Natural killer cell treated with Interleukin-12 subunit alpha and Interleukin-12 subunit beta and Interleukin-15 and Interleukin-18, amount 100 ng/mL, for 72 hours (primary cell): ENCODE data around the gene GPD2. TPM values are rescaled to one million over a fixed set of nuclear protein-coding genes. Genes with fewer than 3 reads are reported as not detected.
A peak's percentile ranks its signal among the peaks of the same experiment; 100 is the strongest.

Experiments
- ATAC-seq, 2 donors: fragments of 150-1000 bp; cut with Tn5 transposase in 1 of 2; sonication (Bioruptor Pico), chemical (Tn5 transposase) in 1 of 2; 2 replicates each; pipeline ENCODE4 v1.10.0; 2021
- DNase-seq: peaks from one replicate; pipeline ENCODE4 v3.0.0; 2022; ENCODE audit warnings: low spot score
- H3K27ac Mint-ChIP-seq, 2 donors: 1 replicate in 1 of 2; 2 replicates in 1 of 2; pipeline ENCODE4 v1.8.0; 2022; ENCODE audit warnings: mixed read lengths in 2 of 2, mild to moderate bottlenecking in 1 of 2, moderate library complexity in 1 of 2
- H3K27me3 Mint-ChIP-seq, 2 donors: 1 replicate in 1 of 2; 2 replicates in 1 of 2; pipeline ENCODE4 v1.8.0; 2022; ENCODE audit warnings: mixed read lengths in 2 of 2
- H3K36me3 Mint-ChIP-seq: one replicate; pipeline ENCODE4 v1.8.0; 2022; ENCODE audit warnings: mixed read lengths
- H3K4me1 Mint-ChIP-seq, 2 donors: 1 replicate in 1 of 2; 2 replicates in 1 of 2; pipeline ENCODE4 v1.8.0; 2022; ENCODE audit warnings: low read depth in 2 of 2, mixed read lengths in 2 of 2, mild to moderate bottlenecking in 1 of 2
- H3K4me3 Mint-ChIP-seq: one replicate; pipeline ENCODE4 v1.8.0; 2022; ENCODE audit warnings: mixed read lengths
- H3K9me3 Mint-ChIP-seq: 2 replicates; pipeline ENCODE4 v1.8.0; 2022; ENCODE audit warnings: mixed read lengths
- total RNA-seq, 2 donors: library from RNA; stranded (reverse); gene quantifications; one replicate each; pipeline ENCODE4 v1.2.3, GENCODE V29; 2022

Gene GPD2
- total RNA-seq, 2 donors from 2014 or later, result 25.7 to 34.1 TPM

- Mint-ChIP-seq H3K36me3 (peaks cover 3% of the 10 kb centered on the region), H3K27ac (no peak overlapping the region), H3K4me1 (peaks cover 14% of the 10 kb centered on the region in 2 donors), H3K27me3 (no peaks in the 10 kb centered on the region), H3K4me3 (no peak overlapping the region), H3K9me3 (no peaks in the 10 kb centered on the region)
- ATAC-seq (no peak), DNase-seq (no peak)
Measured at GRCh38 chr2:156538083-156538504, 101.9 kb downstream of the GPD2 start.

GRCh38 chr2:156539086-156539860 is 103.1 kb downstream of the GPD2 start:
- no peak for ATAC-seq
- no peaks in the 10 kb centered on the region for H3K9me3 Mint-ChIP-seq
- DNase-seq, result no peak
- no peak overlapping the region for H3K27ac Mint-ChIP-seq
- H3K4me3 Mint-ChIP-seq, result no peak overlapping the region
- H3K36me3 Mint-ChIP-seq, result peaks cover 9% of the 10 kb centered on the region
- no peaks in the 10 kb centered on the region for H3K27me3 Mint-ChIP-seq
- peaks cover 11 to 18% of the 10 kb centered on the region in 2 donors for H3K4me1 Mint-ChIP-seq

- DNase-seq (no peak), ATAC-seq (no peak)
- peaks cover 9% of the 10 kb centered on the region for H3K36me3 Mint-ChIP-seq
- peaks cover 11 to 18% of the 10 kb centered on the region in 2 donors for H3K4me1 Mint-ChIP-seq
- no peaks in the 10 kb centered on the region for H3K27me3 Mint-ChIP-seq
- no peaks in the 10 kb centered on the region for H3K9me3 Mint-ChIP-seq
- H3K4me3 Mint-ChIP-seq, result no peak overlapping the region
- no peak overlapping the region for H3K27ac Mint-ChIP-seq
Measured at GRCh38 chr2:156540706-156541105, 104.5 kb downstream of the GPD2 start.

DNA sequence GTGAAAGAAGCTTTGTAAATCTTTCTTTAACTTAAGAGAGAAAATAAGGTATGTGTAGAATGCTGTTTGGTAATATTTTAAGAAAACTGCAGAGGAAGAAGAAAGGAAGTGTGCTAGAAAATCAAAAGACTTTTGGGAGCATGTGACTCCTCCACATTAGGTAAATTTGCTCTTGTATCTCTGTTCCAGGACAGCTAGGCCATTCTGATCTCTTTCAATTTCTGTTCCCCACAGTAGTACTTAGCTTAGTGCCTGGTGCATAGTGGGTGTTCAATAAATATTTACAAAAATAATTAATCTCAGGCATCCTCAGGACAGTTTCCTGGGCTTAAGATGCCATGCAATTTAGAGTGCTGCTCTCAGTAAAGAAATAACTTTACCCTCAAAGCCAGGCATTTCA is 105.0 kb downstream of the GPD2 start:
- Mint-ChIP-seq H3K4me3 (no peak overlapping the region), H3K27me3 (no peaks in the 10 kb centered on the region), H3K4me1 (peaks cover 11 to 18% of the 10 kb centered on the region in 2 donors), H3K36me3 (peaks cover 9% of the 10 kb centered on the region), H3K27ac (no peak overlapping the region), H3K9me3 (no peaks in the 10 kb centered on the region)
- DNase-seq (no peak), ATAC-seq (no peak)

GRCh38 chr2:156541706-156542105 is 105.5 kb downstream of the GPD2 start:
- ATAC-seq (no peak), DNase-seq (no peak)
- H3K36me3 Mint-ChIP-seq, result peaks cover 9% of the 10 kb centered on the region
- no peak overlapping the region for H3K4me3 Mint-ChIP-seq
- no peaks in the 10 kb centered on the region for H3K9me3 Mint-ChIP-seq
- peaks cover 8 to 18% of the 10 kb centered on the region in 2 donors for H3K4me1 Mint-ChIP-seq
- H3K27ac Mint-ChIP-seq, result no peak overlapping the region
- H3K27me3 Mint-ChIP-seq, result no peaks in the 10 kb centered on the region

DNA sequence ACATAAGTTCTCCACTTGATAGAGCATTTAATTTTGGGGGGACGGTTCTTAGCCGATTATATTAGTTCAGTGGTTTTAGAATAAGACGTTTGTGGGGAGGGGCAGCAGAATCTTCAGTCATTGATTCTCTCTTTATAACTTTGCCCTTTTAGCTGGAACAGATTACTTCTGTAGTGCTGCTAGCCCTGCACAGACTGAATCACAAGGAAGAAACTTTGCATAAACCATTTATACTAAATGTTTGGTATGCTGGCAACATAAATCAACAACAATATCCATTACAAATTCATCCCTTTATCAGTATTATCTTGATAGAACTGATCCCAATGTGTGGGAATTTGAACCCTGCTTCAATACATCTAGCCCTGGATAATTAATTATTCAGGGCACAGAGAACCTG is 112.2 kb downstream of the GPD2 start:
- no peak for DNase-seq
- Mint-ChIP-seq H3K4me1 (peaks cover 0 to 1% of the 10 kb centered on the region in 2 donors), H3K36me3 (peaks cover 3% of the 10 kb centered on the region), H3K9me3 (no peaks in the 10 kb centered on the region), H3K4me3 (no peak overlapping the region), H3K27me3 (no peaks in the 10 kb centered on the region), H3K27ac (no peak overlapping the region)
- ATAC-seq, result no peak

DNA sequence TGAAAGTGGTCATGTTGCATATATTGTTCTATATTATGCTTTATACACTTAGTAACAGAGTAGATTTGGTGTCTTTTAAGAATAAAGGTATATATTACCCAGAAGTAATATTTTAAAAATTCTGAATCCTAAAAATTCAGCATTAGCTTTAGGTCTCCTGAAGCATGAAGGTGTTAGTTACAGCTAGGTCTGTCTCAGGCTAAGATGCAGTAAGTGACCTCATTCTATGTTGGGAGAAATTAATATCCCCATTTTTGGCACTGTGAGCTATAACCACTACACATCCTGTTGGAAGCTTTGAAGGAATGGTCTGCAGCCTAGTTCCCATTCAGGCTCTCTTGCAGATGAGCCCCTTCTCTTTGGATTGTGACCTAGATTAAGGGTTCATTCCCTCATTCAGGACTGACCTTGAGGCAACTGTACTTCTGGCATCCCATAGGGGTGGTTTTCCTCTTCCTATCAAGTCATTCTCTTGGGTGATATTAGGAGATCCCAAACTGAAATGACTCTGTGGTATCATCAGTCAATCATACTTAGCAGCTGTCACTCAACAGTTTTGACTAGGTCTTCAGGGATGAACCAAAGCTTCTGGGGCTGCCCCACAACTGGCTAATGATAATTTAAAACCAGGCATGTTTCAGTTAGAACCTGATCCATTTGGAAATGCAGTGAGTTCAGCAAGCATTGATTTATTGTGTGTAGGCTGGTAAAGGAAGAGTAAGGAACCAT is 117.7 kb downstream of the GPD2 start:
- no peaks in the 10 kb centered on the region for H3K9me3 Mint-ChIP-seq
- no peaks in the 10 kb centered on the region for H3K27me3 Mint-ChIP-seq
- no peak overlapping the region for H3K27ac Mint-ChIP-seq
- DNase-seq, result no peak
- H3K36me3 Mint-ChIP-seq, result peaks cover 5% of the 10 kb centered on the region
- no peak for ATAC-seq
- H3K4me3 Mint-ChIP-seq, result no peak overlapping the region
- no peaks in the 10 kb centered on the region for H3K4me1 Mint-ChIP-seq

GRCh38 chr2:156561326-156561725 is 125.1 kb downstream of the GPD2 start:
- DNase-seq (no peak), ATAC-seq (no peak)
- Mint-ChIP-seq H3K27me3 (no peaks in the 10 kb centered on the region), H3K27ac (no peak overlapping the region), H3K9me3 (no peaks in the 10 kb centered on the region), H3K4me3 (no peak overlapping the region), H3K36me3 (peaks cover 5% of the 10 kb centered on the region), H3K4me1 (peaks cover 7 to 14% of the 10 kb centered on the region in 2 donors)

DNA sequence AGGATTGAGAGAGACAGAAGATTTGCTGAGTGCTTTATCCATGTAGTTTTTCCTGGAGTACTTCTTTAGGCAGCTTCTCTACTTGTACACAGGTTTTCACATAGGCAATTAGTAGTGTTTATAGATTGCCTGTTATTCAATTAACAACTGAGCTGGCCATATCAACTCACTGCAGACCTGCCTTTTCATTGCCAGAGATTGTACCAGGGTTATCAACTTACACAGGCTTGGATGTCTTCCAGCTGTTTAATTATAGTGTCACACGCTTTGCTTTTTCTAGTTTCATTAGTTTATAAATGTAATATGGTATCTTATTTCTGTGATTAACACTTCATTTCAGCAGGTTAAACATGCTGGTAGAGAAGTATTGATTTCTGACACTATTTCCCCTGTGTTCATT is 125.9 kb downstream of the GPD2 start:
- Mint-ChIP-seq H3K4me1 (peaks cover 12 to 22% of the 10 kb centered on the region in 2 donors), H3K4me3 (no peak overlapping the region), H3K27ac (no peak overlapping the region), H3K36me3 (peaks cover 5% of the 10 kb centered on the region), H3K9me3 (no peaks in the 10 kb centered on the region), H3K27me3 (no peaks in the 10 kb centered on the region)
- DNase-seq (no peak), ATAC-seq (no peak)

DNA sequence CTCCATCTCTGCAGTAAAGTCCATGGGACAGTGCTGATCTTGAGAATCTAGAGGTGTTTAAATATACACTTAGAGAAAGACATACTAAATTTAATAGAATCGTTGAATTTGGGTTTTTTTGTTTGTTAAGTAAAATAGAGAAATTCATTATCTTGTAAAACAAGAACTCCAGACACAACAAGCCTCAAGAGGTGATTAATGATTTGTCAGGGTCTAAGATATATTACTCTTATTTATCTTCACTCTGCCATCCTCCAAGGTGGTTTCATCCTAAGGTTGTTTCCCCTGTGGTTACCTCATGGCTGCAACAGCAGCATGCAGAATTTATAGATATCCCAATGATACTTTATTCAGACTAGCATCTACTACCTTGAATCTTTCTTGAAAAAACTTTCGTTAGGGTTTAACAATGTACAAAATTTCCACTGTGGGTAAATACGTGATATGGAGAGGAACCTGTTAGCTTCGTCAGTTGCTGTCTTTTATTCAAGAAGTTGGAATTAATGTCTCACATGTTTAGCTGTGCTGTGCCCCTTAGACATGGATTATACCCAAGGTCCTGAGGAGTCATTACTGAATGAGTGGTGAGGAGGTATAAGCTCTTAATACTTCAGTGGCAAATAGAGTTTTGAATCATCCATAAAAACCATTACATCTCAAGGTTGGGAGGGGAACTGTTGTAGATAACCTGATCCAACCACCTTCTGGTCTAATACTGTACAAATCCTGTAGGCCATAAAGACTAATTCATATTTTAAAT is 128.0 kb downstream of the GPD2 start:
- Mint-ChIP-seq H3K9me3 (no peaks in the 10 kb centered on the region), H3K36me3 (no peaks in the 10 kb centered on the region), H3K4me3 (no peak overlapping the region), H3K4me1 (peaks cover 12 to 25% of the 10 kb centered on the region in 2 donors), H3K27me3 (no peaks in the 10 kb centered on the region), H3K27ac (no peak overlapping the region)
- no peak for DNase-seq
- no peak for ATAC-seq

- Mint-ChIP-seq H3K27ac (peak overlapping the region in 1 of 2 donors; percentile 45), H3K4me1 (peaks cover 12 to 25% of the 10 kb centered on the region in 2 donors), H3K4me3 (no peak overlapping the region), H3K36me3 (no peaks in the 10 kb centered on the region), H3K27me3 (no peaks in the 10 kb centered on the region), H3K9me3 (no peaks in the 10 kb centered on the region)
- DNase-seq, result no peak
- no peak for ATAC-seq
Measured at GRCh38 chr2:156565066-156565710, 129.0 kb downstream of the GPD2 start.

GRCh38 chr2:156573710-156574109 is 137.5 kb downstream of the GPD2 start:
- H3K9me3 Mint-ChIP-seq, result no peaks in the 10 kb centered on the region
- H3K4me3 Mint-ChIP-seq, result peak overlapping the region; percentile 25
- H3K27ac Mint-ChIP-seq, result peak overlapping the region in 1 of 2 donors; percentile 66
- no peak for DNase-seq
- no peak for ATAC-seq
- H3K27me3 Mint-ChIP-seq, result no peaks in the 10 kb centered on the region
- H3K4me1 Mint-ChIP-seq, result peaks cover 7 to 20% of the 10 kb centered on the region in 2 donors
- H3K36me3 Mint-ChIP-seq, result peaks cover 13% of the 10 kb centered on the region

DNA sequence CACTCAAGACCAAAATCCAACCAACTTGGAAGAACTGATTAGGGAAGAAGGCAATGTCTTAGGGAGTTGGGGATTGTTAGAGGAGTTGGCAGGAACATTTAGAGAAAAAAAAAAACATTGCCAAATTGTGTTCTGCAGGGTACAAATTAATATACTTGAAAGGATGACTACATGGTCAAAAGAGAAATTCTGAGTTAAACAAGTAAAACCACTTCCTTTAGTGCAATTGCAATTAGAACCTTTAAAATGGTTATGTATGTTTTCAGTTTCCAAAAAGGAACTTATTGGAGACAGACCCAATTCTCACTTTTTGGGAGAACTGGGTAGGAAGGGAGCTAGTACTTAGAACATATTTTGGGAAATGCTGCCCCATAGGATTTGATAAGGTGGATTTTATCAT is 137.9 kb downstream of the GPD2 start:
- ATAC-seq (no peak), DNase-seq (no peak)
- Mint-ChIP-seq H3K9me3 (no peaks in the 10 kb centered on the region), H3K27ac (peak overlapping the region in 1 of 2 donors; percentile 66), H3K27me3 (no peaks in the 10 kb centered on the region), H3K4me1 (peaks cover 7 to 20% of the 10 kb centered on the region in 2 donors), H3K36me3 (peaks cover 13% of the 10 kb centered on the region), H3K4me3 (peak overlapping the region; percentile 25)
